Muscle layer of duodenum (tissue), 2 donors: Measurements from ENCODE around the gene CES5A.
"Not testable (repeated sequence)": the region's sequence is repeated elsewhere in the genome, so short reads cannot be mapped to it uniquely, and the experiment has no call there.

Source experiments
- H3K27ac ChIP-seq: one replicate; pipeline ENCODE4 v1.7.0; 2013; ENCODE audit warnings: mild to moderate bottlenecking, low read length
- H3K27me3 ChIP-seq: one replicate; pipeline ENCODE4 v1.7.0; 2013; ENCODE audit warnings: low read depth, mild to moderate bottlenecking, control low read depth, low read length
- H3K36me3 ChIP-seq, 2 donors: one replicate each; pipeline ENCODE4 v1.7.0; 2013; ENCODE audit warnings: low read length in 2 of 2, control low read depth in 1 of 2, mild to moderate bottlenecking in 1 of 2; ENCODE audit not compliant: insufficient read depth in 2 of 2, control insufficient read depth in 1 of 2
- H3K4me1 ChIP-seq, 2 donors: one replicate each; pipeline ENCODE4 v1.7.0; 2013; ENCODE audit warnings: low read length in 2 of 2, mild to moderate bottlenecking in 2 of 2, control low read depth in 1 of 2, moderate library complexity in 1 of 2; ENCODE audit not compliant: insufficient read depth in 2 of 2, control insufficient read depth in 1 of 2
- H3K4me3 ChIP-seq, 2 donors: one replicate each; pipeline ENCODE4 v1.7.0; 2013; ENCODE audit warnings: low read length in 2 of 2, low read depth in 1 of 2, mild to moderate bottlenecking in 1 of 2
- H3K9me3 ChIP-seq, 2 donors: one replicate each; pipeline ENCODE4 v1.7.0; 2013; ENCODE audit warnings: low read length in 2 of 2, control low read depth in 1 of 2, mild to moderate bottlenecking in 1 of 2; ENCODE audit not compliant: control insufficient read depth in 1 of 2
- donor health status: healthy.

Gene CES5A

GRCh38 chr16:55842369-55843104, 32.6 kb downstream of the CES5A start:
- Histone ChIP-seq H3K27ac (no peak overlapping the region), H3K27me3 (no peaks in the 10 kb centered on the region), H3K4me1 (no peaks in the 10 kb centered on the region), H3K36me3 (no peaks in the 10 kb centered on the region), H3K4me3 (no peak overlapping the region), H3K9me3 (no peaks in the 10 kb centered on the region)

- Histone ChIP-seq H3K4me3 (no peak overlapping the region), H3K9me3 (no peaks in the 10 kb centered on the region), H3K36me3 (no peaks in the 10 kb centered on the region), H3K27ac (no peak overlapping the region), H3K27me3 (no peaks in the 10 kb centered on the region), H3K4me1 (no peaks in the 10 kb centered on the region)
These were observed 36.1 kb downstream of the CES5A start for GRCh38 chr16:55839115-55839514.

- Histone ChIP-seq H3K4me1 (peaks cover 0 to 3% of the 10 kb centered on the region in 2 donors), H3K9me3 (no peaks in the 10 kb centered on the region), H3K27ac (no peak overlapping the region), H3K36me3 (no peaks in the 10 kb centered on the region), H3K27me3 (no peaks in the 10 kb centered on the region), H3K4me3 (no peak overlapping the region)
These were observed 39.0 kb downstream of the CES5A start for GRCh38 chr16:55836158-55836611.

GRCh38 chr16:55835581-55835980, 39.6 kb downstream of the CES5A start:
- no peak overlapping the region for H3K27ac ChIP-seq
- no peak overlapping the region for H3K4me3 ChIP-seq
- peaks cover 0 to 3% of the 10 kb centered on the region in 2 donors for H3K4me1 ChIP-seq
- no peaks in the 10 kb centered on the region for H3K27me3 ChIP-seq
- no peaks in the 10 kb centered on the region for H3K9me3 ChIP-seq
- no peaks in the 10 kb centered on the region for H3K36me3 ChIP-seq

GRCh38 chr16:55835173-55835572, 40.0 kb downstream of the CES5A start:
- H3K27me3 ChIP-seq, result not testable (repeated sequence)

GRCh38 chr16:55834049-55834448, 41.1 kb downstream of the CES5A start:
- Histone ChIP-seq H3K9me3 (no peaks in the 10 kb centered on the region), H3K36me3 (no peaks in the 10 kb centered on the region), H3K27me3 (no peaks in the 10 kb centered on the region), H3K4me3 (no peak overlapping the region), H3K4me1 (peaks cover 2 to 3% of the 10 kb centered on the region in 2 donors), H3K27ac (no peak overlapping the region)

More at GRCh38 chr16:55835173-55835572, 40.0 kb downstream of the CES5A start:
- H3K4me1 ChIP-seq, H3K27ac ChIP-seq, H3K4me3 ChIP-seq, H3K36me3 ChIP-seq, H3K9me3 ChIP-seq: not testable (repeated sequence)

GRCh38 chr16:55832773-55833691, 42.1 kb downstream of the CES5A start, which contains the start of gene CES1:
TSS of gene CES1 (minus strand) at chr16:55833096. CDS start at chr16:55833055, 41 bp downstream.
- peak within 1 kb of the TSS; percentile 33 to 41 for H3K4me3 ChIP-seq
- H3K4me1 ChIP-seq, result peaks cover 3 to 6% of the 10 kb centered on the region in 2 donors
- H3K9me3 ChIP-seq, result no peaks in the 10 kb centered on the region
- no peaks in the 10 kb centered on the region for H3K27me3 ChIP-seq
- no peak within 1 kb of the TSS for H3K27ac ChIP-seq
- H3K36me3 ChIP-seq, result no peaks in the 10 kb centered on the region

GRCh38 chr16:55832425-55832772, 42.8 kb downstream of the CES5A start:
- Histone ChIP-seq H3K27ac (no peak overlapping the region), H3K9me3 (no peaks in the 10 kb centered on the region), H3K4me1 (peaks cover 3 to 6% of the 10 kb centered on the region in 2 donors), H3K27me3 (no peaks in the 10 kb centered on the region), H3K36me3 (no peaks in the 10 kb centered on the region), H3K4me3 (peak overlapping the region; percentile 33 to 41)

GRCh38 chr16:55830658-55831294, 44.4 kb downstream of the CES5A start:
- H3K27ac ChIP-seq, result no peak overlapping the region

GRCh38 chr16:55829232-55829631, 45.9 kb downstream of the CES5A start:
- not testable (repeated sequence) for H3K27ac ChIP-seq, H3K36me3 ChIP-seq, H3K4me1 ChIP-seq, H3K4me3 ChIP-seq, H3K27me3 ChIP-seq, H3K9me3 ChIP-seq

More at GRCh38 chr16:55830658-55831294, 44.4 kb downstream of the CES5A start:
- Histone ChIP-seq H3K4me3 (no peak overlapping the region), H3K27me3 (no peaks in the 10 kb centered on the region), H3K36me3 (no peaks in the 10 kb centered on the region), H3K9me3 (no peaks in the 10 kb centered on the region), H3K4me1 (peaks cover 3 to 6% of the 10 kb centered on the region in 2 donors)

GRCh38 chr16:55828680-55829079, 46.5 kb downstream of the CES5A start:
- Histone ChIP-seq H3K27ac (no peak overlapping the region), H3K4me1 (peaks cover 2 to 6% of the 10 kb centered on the region in 2 donors), H3K9me3 (no peaks in the 10 kb centered on the region), H3K36me3 (no peaks in the 10 kb centered on the region), H3K4me3 (no peak overlapping the region), H3K27me3 (no peaks in the 10 kb centered on the region)
